C4-2B (cell line): Measurements from ENCODE around the gene CABP5.

Experiments used
- CTCF ChIP-seq: fragments of 450-650 bp; conservative IDR thresholded peaks from 2 replicates; pipeline ENCODE4 v1.5.1; 2017; ENCODE audit warnings: mild to moderate bottlenecking
- ZFX ChIP-seq: fragments of 450-650 bp; IDR thresholded peaks from 2 replicates; pipeline ENCODE4 v1.6.1; 2017

DNA sequence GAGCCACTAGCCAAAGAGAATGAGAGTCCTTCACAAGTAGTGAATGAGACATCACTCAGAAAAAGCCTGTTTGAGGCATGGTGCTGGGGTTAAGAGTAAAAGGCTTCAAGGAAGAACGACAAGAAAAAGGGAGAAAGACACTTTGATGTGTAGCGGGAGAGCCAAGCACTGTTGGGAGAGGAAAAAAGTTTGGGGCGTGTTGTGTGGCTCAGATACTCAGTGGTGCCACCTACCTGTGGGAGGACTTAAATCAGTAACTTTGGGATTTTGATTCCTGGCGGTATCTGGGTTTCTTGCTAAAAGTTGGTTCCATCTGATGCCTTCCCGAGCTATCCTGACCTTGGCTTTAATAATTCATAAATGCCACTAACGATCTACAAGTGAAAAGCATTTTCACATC, 37.1 kb downstream of the CABP5 start:
- TF ChIP-seq CTCF (peak; percentile 32), ZFX (no peak)
